ENCODE results near the gene HOXB4.

The HOXB4 gene

DNA sequence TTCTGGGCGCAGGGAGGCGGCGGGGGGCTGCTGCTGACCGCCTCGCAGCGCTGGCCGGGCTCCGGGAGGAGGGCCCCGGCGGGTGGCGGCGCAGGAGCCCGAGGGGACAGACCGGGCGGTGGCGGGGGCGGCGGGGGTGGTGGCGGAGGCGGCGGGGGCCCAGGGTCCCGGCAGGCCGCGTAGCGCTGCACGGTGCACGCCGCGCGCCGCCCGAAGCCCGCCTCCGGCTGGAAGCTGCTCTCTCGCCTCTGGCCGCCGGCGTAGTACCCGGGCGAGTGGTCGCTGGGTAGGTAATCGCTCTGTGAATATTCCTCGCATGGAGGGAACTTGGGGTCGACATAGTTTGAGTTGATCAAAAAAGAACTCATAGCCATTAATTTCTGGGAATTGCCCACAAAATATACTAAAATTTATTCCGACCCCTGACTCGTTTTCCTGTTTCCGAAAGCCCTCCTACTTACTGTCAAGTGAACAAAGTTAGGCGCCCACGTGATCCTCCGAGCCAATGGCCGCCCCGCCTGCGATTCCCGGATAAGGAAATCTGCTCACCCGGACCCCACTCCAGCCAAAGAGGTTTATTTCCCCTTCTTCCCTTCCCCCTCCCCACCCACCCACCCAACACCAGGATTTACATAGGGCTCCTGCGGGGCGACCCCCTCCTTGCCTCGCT, at the start of gene HOXB4:
Gene HOXB4, minus strand, starts transcription at position 405 of the 670 bp plus-strand sequence. Its CDS starts 31 bp downstream, at position 374.
- DNase-seq: no peak

DNA sequence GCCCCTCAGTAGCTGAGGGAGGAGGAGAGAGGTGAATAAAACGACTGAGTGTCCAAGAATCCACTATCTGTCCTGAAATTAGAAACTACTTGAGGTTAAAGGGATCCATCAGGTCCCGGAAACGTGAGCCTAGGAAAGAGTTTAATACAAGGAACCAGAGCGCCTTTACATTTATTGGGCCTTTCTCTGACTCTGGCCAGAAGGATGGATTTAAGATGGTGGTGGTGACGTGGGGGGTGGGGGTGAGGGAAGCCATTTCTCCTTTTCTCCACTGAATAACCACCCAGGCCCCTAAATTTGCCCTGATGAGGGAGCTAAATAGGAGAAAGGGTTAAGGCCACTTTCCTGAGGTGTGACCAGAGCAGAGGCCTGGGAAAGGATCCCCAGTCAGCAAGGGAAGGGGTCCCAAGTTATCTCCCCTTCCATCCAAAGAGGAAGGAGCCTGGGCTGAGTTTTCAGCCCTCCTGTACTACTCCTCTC, 49.0 kb upstream of the HOXB4 start:
- no peak for DNase-seq

DNA sequence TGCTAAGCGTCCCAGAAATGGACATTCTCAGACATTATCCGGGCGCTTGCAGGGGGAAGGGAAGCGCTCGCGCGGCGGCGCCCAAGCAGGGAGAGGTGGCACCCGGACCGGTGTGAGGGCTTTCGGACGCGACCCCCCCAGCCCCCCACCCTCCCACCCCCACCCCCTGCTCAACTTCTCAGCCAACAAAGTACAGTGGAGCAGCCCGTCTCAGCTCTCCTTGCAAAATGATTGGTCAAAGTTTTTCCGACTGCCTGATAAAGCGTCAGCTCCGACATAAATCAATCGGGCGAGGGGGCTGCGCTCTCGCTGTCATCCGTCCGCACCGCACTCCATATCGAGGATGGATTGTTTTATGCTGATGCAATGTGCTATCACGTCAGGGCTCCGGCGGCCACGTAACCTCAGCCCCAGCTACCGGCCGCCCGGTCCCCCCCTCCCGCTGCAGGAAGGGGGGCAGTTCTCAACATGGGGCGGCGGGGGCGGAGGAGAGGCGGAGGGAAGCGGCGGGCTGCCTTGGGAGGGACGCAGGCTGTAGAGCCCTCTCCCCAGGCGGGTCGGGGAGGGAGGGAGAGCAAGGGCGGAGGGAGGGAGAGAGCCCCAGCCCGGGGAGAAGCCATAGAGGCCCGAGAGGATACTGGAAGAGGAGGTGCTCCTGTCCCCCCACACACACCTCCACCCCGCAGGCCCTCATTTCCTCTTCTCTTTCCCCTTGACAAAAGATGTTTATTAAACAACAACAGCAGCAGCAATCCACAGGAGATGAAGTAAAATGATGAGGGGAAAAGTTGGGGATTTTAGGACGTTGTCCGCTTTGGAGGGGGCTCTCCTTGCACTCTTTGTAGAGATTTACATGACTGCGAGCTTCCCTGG, 48.3 kb upstream of the HOXB4 start, which contains the start of gene HOXB9:
Gene HOXB9, minus strand, starts transcription at position 114 of the 873 bp plus-strand sequence. Its CDS starts 89 bp downstream, at position 25.
- DNase-seq: no peak

DNA sequence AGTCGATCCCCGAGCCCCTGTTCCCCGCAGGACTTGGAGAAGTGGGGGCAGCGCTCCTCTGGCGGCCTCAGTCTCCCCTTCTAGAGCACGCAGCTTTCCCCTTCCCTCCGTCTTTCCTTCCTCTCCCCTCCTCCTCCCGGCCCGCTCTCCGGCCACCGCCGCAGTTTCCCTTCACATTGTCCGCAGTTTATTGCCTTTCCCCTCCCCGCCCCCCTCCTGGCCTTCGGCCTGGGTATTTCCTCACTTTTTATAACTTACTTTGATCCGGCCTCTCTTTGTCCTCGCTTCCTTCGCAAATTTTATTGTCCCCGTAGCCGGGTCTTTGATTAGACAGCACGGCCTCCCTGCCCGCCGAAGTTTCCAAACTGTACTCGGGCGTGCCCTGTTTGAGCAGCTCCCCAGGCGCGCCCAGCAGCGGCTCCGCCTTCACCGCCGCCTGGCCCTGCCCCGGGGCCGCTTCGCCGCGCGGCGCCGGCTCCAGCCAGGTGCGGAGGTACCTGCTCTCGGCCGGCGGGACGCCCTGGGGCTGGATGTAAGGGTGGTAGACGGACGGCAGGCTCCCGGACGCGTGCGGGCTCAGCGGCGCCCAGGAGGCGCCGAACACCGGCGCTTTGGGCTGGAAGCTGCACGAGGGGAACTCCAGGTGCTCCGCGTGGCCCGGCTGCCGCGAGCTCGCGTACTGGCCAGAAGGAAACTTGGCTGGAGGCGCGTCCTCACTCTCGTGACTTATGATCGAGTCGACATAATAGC, 47.5 kb upstream of the HOXB4 start:
- DNase-seq: no peak

DNA sequence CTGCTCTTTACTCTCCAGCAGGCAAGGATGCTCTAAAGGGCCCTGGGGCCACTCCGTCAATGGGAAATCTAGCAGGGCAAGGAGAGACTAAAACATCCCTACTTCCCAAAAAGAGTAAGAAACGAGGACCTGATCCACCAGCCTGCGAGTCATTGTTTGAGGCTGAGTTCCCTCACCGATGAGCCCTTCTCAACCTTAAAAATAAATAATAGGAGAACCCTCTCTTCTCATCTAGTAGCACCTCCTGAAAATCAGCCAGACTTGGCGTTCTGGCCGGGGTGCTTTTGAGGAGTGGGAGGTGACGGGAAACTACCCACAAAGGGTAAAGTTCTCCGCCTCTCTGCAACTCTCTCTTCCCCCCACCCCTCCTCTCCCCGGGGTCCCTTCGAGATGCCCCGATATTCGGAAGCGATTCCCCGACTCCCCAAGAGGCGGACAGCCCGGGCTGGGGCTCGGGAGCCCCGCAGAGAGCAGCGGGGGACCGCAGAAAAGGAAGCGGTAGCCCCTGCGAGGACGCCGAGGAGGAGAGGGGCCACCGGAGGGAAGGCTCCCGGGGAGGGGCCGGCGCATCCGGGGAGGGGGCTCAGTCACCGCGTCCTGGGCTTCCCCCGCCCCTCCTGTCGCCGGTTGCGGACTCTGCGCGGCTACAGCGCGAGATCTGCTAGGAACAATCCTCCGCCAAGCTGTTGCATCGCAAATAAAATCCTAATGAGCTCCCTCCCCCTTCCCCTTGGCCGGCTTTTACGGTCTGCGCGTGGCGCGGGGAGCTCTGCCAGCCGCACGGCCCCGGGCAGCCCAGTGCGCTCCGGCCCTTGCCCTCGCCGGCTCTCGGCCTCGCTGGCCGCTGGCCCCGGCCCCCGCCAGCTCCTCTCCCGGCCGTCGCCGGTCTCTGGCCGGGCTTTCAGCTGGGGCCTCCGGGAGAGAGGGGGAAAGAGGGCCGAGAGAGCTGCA, 46.7 kb upstream of the HOXB4 start:
- DNase-seq: no peak

DNA sequence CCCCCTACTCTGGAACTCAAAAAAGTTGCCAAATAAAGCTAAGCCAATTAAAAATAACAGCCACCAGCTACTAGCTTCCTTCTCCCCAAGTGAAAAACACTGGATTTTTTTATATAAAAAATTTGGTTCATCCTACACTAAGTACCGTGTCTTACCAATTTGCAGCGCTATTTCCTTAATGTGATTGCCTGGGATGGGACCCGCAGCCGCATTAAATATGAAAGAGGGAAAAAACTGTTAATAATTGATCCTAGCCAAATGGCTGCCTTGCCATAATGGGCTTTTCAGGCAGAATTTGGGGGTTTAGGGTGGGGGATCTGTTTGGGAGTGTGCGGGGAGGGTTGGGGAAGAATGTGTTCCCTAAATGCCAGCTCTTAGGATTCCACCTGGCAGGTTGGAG, 46.0 kb upstream of the HOXB4 start:
- no peak for DNase-seq

DNA sequence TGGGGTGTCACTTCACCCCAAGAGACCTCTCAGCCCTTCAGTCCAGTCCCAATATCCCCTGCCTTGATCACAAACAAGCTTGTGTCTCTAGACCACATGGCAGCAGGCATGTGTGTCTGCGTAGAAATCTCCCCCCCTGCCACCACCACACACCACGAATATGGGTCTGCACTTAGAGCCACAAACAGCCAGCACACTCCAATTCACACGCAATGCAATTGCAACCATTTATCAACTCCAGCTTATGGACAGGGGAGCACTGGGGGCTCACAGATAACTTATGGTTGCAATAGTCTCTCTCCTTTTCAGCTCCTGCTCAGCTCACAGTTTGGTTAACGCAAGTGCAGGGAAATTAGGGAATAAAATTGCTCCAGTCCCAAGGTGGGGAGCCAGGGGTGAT, 45.4 kb upstream of the HOXB4 start:
- DNase-seq: no peak

DNA sequence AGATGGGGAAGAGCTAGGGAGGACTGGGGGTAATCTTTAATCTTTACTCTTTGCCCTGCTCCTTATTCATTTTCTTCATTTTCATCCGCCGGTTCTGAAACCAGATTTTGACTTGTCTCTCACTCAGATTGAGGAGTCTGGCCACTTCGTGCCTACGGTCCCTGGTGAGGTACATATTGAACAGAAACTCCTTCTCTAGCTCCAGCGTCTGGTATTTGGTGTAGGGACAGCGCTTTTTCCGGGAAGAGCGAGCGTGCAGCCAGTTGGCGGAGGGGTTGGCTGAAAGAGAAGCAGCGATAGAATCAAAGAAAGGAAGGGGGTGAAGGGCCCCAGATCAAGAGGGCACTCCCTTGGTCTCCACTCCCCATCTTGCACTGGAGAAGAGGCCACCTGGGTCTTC, 44.7 kb upstream of the HOXB4 start:
- no peak for DNase-seq

DNA sequence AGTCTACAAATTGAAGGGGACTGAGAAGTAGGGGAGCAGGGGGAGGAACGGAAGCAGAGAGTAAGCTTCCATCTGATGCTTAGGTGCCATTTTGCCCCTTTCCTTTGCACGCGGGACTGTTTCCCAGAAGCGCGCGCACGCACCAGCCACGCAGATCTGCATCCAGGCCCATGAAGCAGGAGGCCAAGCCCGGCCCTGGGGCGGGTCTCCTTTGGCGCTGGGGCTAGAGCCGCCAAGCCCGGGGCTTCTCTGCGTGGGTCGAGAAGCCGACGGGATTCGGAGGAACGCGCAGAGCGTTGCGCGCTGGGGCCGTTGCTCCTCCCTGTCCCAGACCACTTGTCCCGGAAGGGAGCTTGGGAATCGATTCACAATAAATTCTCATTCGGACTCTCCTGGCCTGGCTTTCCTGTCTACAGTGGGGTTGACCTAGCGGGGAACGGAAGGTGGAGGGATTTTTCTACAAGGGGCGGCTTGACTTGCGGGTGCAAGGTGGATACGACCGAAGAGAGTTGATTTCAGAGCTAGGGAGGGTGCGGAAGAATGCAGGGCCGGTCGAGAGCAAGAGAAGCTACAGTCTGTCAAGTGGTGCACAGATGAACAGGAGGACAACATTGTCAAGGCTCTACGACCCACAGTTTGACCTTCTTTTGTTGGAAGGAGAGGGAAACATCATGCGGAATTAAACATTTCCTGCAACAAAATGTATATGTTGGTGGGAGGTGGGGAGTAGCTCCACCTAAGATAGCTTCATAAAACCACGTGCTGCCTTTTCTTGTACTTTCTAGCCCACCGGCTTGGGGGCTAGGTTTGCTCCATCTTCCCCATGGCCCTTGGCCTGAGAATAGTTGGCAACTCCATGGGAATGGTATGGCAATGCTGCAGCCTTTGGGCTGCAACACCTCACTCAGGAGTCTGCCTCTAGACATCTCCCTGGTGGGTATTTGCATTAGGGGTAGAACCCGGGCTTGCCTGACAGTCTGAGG, 43.6 kb upstream of the HOXB4 start:
- no peak for DNase-seq

DNA sequence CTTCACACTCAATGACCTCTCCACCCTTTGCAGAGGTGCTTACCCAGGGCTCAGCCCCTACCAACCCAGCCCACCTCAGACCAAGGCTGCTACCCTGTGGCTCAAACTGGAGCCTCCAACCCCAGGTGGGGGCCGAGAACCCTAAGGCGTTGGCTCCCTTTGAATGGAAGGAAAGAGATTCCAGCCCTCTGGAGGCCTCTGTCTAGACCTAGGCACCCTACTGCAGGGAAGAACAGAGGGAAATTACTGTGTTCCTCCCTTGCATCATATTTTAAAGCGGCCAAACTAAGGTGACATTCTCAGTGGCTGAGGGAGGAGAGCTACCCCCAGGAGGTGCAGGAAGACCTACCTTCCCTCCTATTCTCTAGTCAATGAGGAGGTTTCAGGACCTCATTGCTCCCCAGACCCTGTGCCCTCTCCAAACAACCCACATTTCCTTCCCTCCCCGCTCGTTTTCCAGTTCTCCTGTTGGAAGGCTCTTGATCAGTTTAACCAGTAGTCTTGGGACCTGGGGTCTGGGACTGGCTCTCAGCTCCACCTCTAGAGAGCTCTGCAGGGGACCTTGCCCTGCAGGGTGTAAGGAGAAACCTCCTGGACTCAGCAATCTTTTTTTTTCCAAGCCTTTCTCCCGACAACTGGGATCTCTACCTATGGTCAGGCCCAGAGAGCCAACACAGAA, 42.5 kb upstream of the HOXB4 start:
- DNase-seq: no peak

DNA sequence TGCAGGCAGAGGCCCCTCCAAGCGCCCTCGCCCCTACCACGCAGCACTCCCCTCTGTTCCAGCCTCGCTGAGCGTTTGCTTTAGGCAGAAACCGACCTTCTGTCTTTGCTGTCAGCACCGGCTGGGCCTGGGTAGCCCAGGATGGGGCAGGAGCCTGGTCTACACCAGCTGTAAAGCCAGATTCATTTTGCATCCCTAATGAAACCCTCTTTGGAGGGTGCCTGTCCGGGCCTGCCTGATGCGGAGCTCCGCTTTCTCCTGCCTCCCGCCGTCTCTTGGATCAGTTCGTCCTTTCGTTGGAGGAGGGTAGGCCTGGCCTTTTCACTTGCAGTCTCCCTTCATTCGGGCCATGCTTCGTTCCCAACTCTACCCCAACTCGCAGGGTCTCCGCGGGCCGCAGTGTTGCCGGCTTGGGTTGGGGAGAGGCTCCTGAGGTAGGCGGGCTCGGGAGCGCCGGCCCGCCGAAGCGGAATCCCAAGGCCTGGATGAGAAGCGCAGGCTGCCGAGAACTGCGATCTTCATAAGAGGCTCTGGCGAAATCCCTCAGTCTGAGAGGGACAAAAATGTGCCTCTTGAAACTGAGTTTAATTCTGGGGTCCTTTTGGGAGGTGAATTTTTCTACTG, 41.8 kb upstream of the HOXB4 start:
- DNase-seq: no peak

DNA sequence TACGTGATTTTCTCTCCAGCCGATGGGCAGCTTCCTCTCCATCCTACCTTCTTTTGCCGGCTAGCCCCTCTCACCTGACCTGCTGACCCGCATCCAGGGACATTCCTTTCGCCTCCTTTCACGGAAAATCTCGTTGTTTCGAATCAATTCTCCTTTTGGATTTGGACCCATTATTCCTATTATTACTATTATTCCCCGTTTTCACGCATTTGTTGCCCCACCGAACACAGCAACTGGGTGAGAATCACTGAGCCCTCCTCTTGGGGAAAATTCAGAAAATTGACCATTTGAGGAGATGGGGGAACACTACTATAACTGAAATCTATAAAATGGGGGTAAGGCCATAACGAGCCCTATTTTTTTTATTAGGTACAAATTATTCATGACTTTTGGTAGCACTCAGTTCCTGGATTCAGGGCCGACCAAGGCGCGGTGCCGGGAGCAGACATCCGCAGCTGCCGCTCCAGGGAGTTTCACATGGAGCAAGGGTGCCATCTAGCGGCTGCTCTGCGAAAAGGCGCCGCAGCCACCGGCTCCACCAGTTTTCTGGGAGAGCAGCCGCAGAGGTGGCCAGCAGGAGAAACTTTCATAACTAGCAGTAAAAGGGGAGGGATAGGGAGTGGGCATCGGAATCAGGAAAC, 40.2 kb upstream of the HOXB4 start:
- peak in 1 of 2 experiments; percentile 29 for DNase-seq

DNA sequence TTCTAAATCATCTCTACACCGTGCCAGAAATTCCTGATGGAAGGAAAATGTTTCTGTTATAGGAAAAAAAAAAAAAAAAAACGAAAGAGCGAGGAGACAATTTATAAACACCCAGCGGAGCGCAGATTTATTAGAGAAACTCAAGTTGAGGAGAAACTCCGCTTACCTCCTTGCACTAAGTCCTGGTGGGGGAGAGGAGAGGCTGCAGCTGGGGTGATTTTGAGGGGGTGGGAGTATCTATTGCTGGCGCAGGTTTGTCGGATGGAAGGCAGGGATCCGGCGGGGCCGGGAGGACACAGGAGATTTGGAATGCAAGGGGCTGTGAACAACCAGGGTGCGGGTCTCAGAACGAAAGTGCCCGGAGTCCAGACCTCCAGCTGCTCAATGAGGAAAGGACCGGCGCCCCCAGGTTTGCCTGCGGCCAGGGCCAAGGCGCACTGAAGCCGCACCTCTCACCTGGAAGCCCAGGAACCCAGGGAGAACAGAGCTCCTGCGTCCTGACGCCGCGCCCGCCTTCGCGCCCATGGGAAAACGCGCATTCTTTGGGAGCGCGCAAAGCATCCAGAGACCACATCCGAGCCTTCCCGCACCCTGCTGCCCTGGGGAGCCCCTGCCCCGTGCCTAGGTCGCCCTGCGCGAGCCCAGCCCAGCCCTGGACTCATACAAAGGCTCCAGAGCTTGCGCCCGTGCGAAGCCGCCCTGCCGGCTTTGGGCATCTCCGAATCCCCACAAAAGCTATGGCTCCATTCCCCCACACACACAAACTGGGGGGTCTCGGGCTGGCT, 39.5 kb upstream of the HOXB4 start:
- no peak for DNase-seq

DNA sequence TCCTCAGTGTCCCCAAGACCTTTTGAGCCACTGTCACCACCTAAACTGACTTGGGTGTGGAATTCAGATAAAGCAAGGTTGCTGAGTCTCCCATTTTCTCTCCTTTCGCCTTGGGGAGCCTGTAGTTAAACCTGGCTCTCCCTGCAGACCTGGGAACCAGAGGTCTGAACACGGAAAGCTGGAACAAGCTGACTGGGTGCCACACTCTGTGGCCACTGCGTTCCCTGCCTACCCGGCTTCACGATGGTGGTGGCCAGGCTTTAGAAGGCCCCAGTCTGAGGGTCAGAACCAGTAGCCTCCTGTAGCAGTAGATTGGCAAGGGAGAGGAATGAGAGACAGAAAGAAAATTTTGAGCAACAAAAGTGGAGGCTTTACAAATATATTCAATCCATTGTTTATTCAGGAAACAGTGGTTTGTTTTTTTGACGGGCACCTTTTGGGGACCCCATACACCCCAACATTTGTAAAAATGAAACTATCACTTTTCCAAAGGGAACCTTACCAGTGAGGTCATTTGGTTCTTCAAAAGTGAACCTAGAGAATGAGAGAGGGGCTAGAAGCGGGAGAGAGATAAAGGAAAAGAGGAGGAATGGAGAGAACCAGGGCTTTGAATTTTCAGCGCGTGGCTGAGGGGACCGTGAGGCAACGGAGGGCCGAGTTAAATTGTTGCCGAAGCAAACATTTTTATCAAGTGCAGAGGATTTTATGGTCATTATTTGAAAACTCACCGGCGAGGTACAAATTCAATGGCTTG, 38.7 kb upstream of the HOXB4 start:
- no peak for DNase-seq

DNA sequence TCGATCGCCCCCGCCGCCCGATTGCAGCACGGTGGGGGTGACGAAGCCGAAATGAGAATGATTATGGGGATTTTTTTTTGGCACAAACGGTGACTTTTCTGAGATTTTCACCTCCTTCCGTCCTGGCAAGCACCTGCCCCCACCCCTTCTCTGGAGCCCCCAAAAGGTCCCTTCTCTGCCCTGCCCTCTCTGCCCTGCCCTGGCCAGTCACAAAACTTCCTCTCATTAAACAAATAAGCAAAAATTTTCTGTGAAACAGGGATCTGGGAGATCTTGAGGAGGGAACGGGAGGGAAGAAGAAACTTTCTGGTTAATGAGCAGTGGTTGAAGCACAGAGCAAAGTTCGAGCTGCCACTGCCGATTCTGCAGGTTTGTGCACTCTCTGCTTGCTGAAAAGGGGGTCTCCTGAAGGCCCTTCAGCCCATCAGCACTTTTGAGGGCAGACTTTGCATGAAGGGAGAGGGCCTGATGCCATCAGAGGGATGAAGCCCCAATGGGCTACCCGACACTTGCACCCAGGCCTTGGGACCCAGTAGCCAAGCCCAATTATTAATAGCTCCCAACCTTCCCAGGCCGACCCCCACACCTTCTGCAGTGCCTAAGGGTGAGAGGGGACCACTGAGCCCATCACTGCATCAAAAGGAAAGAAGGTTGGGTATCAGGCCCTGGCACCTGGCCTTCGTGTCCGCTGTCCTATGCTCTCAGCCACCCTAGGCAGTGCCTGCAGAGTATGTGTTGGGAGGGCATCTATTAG, 38.0 kb upstream of the HOXB4 start:
- no peak for DNase-seq

DNA sequence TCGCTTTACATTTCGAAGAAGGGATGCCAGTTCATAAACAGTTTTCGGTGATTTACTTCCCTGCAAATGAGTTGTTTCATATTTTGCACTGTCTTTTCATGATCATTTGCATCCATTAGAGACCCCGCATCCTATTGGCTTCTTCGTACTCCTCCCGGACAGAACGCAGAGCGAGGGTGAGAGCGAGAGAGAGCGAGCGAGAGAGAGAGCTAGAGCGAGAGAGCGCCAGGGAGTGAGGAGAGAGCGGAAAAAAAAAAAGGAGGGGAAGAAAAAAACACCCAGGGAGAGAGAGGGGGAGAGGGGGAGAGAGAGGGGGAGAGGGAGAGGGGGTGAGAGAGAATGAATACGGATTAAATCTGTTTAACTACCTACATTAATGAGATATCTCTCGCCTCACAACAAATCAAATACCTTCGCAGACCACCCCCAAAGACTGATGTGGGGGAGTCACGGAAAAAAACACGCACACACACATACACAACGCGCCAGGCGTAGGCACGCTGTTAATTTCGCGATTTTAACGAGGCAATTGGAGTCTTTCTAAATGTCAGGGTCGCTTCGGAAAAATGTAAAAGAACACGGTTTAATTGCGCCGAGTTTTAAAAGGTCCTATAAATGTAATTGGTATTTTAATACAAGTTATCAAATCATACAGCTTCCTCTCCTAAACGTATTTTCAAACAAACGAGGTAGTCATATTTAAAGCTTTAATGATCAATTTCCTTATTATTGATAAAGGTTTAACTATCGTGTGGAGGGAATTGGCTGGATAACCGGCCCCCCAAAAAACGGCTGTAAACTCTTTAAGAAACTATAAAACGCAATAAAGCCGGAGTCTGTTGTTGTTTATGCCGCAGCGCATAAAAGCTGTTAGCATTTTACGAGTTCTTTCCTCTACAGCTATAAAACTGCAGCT, 37.2 kb upstream of the HOXB4 start, which contains the start of gene HOXB8:
Gene HOXB8, minus strand, starts transcription at position 246 of the 916 bp plus-strand sequence. CDS start 588 bp downstream, outside the sequence.
- DNase-seq: no peak
